Measurements from ENCODE around the gene RAVER1. TPM values are rescaled to one million over a fixed set of nuclear protein-coding genes. Genes with fewer than 3 reads are reported as not detected.

Gene RAVER1
- total and polyA plus RNA-seq, 2 donors (not counting 1 experiment from before 2014, with no cell fraction given): 21.0 to 62.7 TPM

DNA sequence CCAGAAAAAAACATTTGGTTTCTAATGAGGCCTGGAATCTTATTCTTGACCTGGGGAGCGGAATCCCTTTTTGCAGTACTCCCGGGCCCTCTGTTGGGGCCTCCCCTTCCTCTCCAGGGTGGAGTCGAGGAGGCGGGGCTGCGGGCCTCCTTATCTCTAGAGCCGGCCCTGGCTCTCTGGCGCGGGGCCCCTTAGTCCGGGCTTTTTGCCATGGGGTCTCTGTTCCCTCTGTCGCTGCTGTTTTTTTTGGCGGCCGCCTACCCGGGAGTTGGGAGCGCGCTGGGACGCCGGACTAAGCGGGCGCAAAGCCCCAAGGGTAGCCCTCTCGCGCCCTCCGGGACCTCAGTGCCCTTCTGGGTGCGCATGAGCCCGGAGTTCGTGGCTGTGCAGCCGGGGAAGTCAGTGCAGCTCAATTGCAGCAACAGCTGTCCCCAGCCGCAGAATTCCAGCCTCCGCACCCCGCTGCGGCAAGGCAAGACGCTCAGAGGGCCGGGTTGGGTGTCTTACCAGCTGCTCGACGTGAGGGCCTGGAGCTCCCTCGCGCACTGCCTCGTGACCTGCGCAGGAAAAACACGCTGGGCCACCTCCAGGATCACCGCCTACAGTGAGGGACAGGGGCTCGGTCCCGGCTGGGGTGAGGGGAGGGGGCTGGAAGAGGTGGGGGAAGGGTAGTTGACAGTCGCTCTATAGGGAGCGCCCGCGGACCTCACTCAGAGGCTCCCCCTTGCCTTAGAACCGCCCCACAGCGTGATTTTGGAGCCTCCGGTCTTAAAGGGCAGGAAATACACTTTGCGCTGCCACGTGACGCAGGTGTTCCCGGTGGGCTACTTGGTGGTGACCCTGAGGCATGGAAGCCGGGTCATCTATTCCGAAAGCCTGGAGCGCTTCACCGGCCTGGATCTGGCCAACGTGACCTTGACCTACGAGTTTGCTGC, 46.3 kb downstream of the RAVER1 start, which contains the start of gene ICAM4:
TSS of gene ICAM4 (plus strand) at position 153 of the 935 bp plus-strand sequence. CDS start at position 211, 58 bp downstream.
- CTCF ChIA-PET: interaction anchor here (0.9 to 8.5 kb wide), 6 partner anchors 15 to 127 kb away, joined by 3 to 116 read pairs (median 8); partner anchors contain the start of genes ICAM1 and TYK2
- Histone ChIP-seq H3K36me3 (replicated peaks in 1 of 2; ENCODE audit: control extremely low read depth in 1 of 2, control insufficient read depth in 1 of 2, extremely low read depth in 1 of 2, insufficient read depth in 2 of 2, low read length in 1 of 2) (peaks cover 2 to 33% of the 10 kb centered on the region in 2 experiments), H3K4me3 (ENCODE audit: control extremely low read depth in 1 of 5, extremely low read depth in 1 of 5, insufficient read depth in 1 of 5, low read depth in 2 of 5, low read length in 4 of 5) (peak within 1 kb of the TSS in 3 of 5 experiments; percentile 18 to 23 (median 19)), H3K9me3 (ENCODE audit: control extremely low read depth in 1 of 3, control insufficient read depth in 2 of 3, insufficient read depth in 1 of 3, low read length in 2 of 3) (peaks cover 0 to 36% (median 0%) of the 10 kb centered on the region in 3 donors), H3K79me2 (ENCODE audit: control insufficient read depth, insufficient read depth, low read length) (no peaks in the 10 kb centered on the region), H3K9ac (ENCODE audit: low read length) (peak within 1 kb of the TSS; percentile 9), H3K27ac (ENCODE audit: low read length in 2 of 2) (no peak within 1 kb of the TSS), H4K20me1 (ENCODE audit: control insufficient read depth, insufficient read depth, low read length, poor library complexity, severe bottlenecking) (peaks cover 16% of the 10 kb centered on the region), H3K4me2 (replicated peaks; ENCODE audit: low read depth, low read length, poor library complexity, severe bottlenecking) (peak within 1 kb of the TSS; percentile 96), H3K4me1 (ENCODE audit: control insufficient read depth in 2 of 2, insufficient read depth in 2 of 2, low read length in 2 of 2) (peaks cover 61% of the 10 kb centered on the region in 2 donors), H2AFZ (ENCODE audit: insufficient read depth, low read depth, low read length, poor library complexity, severe bottlenecking) (peak within 1 kb of the TSS; percentile 32), H3K27me3 (replicated peaks in 1 of 4; ENCODE audit: control extremely low read depth in 1 of 4, control insufficient read depth in 3 of 4, insufficient read depth in 4 of 4, low read length in 3 of 4) (peaks cover 0 to 53% (median 33%) of the 10 kb centered on the region in 4 experiments)
- ATAC-seq (ENCODE audit: low read depth): no peak
- POLR2A ChIA-PET: interaction anchor here (0.6 to 5.4 kb wide), 3 partner anchors 9 to 62 kb away, joined by 3 to 27 read pairs (median 3); partner anchors contain the start of gene ICAM1
- H3K9me3 Mint-ChIP-seq (ENCODE audit: insufficient read depth): no peaks in the 10 kb centered on the region
- H3K4me1 Mint-ChIP-seq: peaks cover 58% of the 10 kb centered on the region
- peak within 1 kb of the TSS; percentile 77 for H3K4me3 Mint-ChIP-seq
- WGBS (ENCODE audit: insufficient coverage): 5% methylated on average over 59 of the region's 59 CpGs
- intact Hi-C loops (cut with micrococcal nuclease): loop anchor here (2.0 kb wide), 1 partner anchor 16 kb away; the partner anchor contains the start of gene ICAM1
- TF ChIP-seq, protein P1, sequence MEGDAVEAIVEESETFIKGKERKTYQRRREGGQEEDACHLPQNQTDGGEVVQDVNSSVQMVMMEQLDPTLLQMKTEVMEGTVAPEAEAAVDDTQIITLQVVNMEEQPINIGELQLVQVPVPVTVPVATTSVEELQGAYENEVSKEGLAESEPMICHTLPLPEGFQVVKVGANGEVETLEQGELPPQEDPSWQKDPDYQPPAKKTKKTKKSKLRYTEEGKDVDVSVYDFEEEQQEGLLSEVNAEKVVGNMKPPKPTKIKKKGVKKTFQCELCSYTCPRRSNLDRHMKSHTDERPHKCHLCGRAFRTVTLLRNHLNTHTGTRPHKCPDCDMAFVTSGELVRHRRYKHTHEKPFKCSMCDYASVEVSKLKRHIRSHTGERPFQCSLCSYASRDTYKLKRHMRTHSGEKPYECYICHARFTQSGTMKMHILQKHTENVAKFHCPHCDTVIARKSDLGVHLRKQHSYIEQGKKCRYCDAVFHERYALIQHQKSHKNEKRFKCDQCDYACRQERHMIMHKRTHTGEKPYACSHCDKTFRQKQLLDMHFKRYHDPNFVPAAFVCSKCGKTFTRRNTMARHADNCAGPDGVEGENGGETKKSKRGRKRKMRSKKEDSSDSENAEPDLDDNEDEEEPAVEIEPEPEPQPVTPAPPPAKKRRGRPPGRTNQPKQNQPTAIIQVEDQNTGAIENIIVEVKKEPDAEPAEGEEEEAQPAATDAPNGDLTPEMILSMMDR (IDR thresholded peaks at IDR 0.05): no peak
- H3K27me3 Mint-ChIP-seq: peaks cover 22% of the 10 kb centered on the region
- H3K27ac Mint-ChIP-seq: peak within 1 kb of the TSS; percentile 71
- DNase-seq: peak; percentile 66

DNA sequence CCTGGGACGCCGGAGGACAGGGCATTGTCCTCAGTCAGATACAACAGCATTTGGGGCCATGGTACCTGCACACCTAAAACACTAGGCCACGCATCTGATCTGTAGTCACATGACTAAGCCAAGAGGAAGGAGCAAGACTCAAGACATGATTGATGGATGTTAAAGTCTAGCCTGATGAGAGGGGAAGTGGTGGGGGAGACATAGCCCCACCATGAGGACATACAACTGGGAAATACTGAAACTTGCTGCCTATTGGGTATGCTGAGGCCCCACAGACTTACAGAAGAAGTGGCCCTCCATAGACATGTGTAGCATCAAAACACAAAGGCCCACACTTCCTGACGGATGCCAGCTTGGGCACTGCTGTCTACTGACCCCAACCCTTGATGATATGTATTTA, 47.9 kb downstream of the RAVER1 start:
- Histone ChIP-seq H4K20me1 (ENCODE audit: control insufficient read depth, insufficient read depth, low read length, poor library complexity, severe bottlenecking) (peaks cover 6% of the 10 kb centered on the region), H3K9ac (ENCODE audit: low read length) (no peak overlapping the region), H3K27ac (ENCODE audit: low read length in 2 of 2) (no peak overlapping the region), H2AFZ (ENCODE audit: insufficient read depth, low read depth, low read length, poor library complexity, severe bottlenecking) (no peak overlapping the region), H3K4me1 (ENCODE audit: control insufficient read depth in 2 of 2, insufficient read depth in 2 of 2, low read length in 2 of 2) (peaks cover 44% of the 10 kb centered on the region in 2 donors), H3K79me2 (ENCODE audit: control insufficient read depth, insufficient read depth, low read length) (no peaks in the 10 kb centered on the region), H3K27me3 (replicated peaks in 1 of 4; ENCODE audit: control extremely low read depth in 1 of 4, control insufficient read depth in 3 of 4, insufficient read depth in 4 of 4, low read length in 3 of 4) (peaks cover 0 to 36% (median 22%) of the 10 kb centered on the region in 4 experiments), H3K36me3 (replicated peaks in 1 of 2; ENCODE audit: control extremely low read depth in 1 of 2, control insufficient read depth in 1 of 2, extremely low read depth in 1 of 2, insufficient read depth in 2 of 2, low read length in 1 of 2) (peaks cover 2 to 33% of the 10 kb centered on the region in 2 experiments), H3K9me3 (ENCODE audit: control extremely low read depth in 1 of 3, control insufficient read depth in 2 of 3, insufficient read depth in 1 of 3, low read length in 2 of 3) (peaks cover 0 to 28% (median 0%) of the 10 kb centered on the region in 3 donors), H3K4me2 (replicated peaks; ENCODE audit: low read depth, low read length, poor library complexity, severe bottlenecking) (no peak overlapping the region), H3K4me3 (ENCODE audit: control extremely low read depth in 1 of 5, extremely low read depth in 1 of 5, insufficient read depth in 1 of 5, low read depth in 2 of 5, low read length in 4 of 5) (no peak overlapping the region)
- Mint-ChIP-seq H3K27ac (no peak overlapping the region), H3K27me3 (peaks cover 10% of the 10 kb centered on the region), H3K4me1 (peaks cover 43% of the 10 kb centered on the region), H3K4me3 (no peak overlapping the region), H3K9me3 (ENCODE audit: insufficient read depth) (no peaks in the 10 kb centered on the region)
- ChIA-PET POLR2A (interaction anchor here (0.5 to 5.4 kb wide), 3 partner anchors 11 to 417 kb away, joined by 3 to 27 read pairs (median 9); partner anchors contain the start of gene ICAM1), CTCF (interaction anchor here (1.0 to 8.5 kb wide), 5 partner anchors 14 to 125 kb away, joined by 3 to 116 read pairs (median 5); partner anchors contain the start of gene ICAM1)
- DNase-seq: no peak
- 100% methylated on average over 2 of the region's 4 CpGs for WGBS (ENCODE audit: insufficient coverage)
- TF ChIP-seq, protein P1 (IDR thresholded peaks at IDR 0.05): no peak
- TF ChIP-seq EZH2 (IDR thresholded peaks at IDR 0.05; ENCODE audit: borderline replicate concordance, insufficient read depth, low read depth, low read length, poor library complexity, severe bottlenecking): no peak
- intact Hi-C loops (cut with micrococcal nuclease): no loop called here
- ATAC-seq (ENCODE audit: low read depth): no peak
